Measurements from ENCODE around the gene PSMC5.
"Not testable (repeated sequence)": the region's sequence is repeated elsewhere in the genome, so short reads cannot be mapped to it uniquely, and the experiment has no call there.

The PSMC5 gene

GRCh38 chr17:63838631-63839171 lies 11.5 kb downstream of the PSMC5 start:
- DNase-seq (ENCODE audit: low spot score): no peak

GRCh38 chr17:63840591-63841349 lies 13.5 kb downstream of the PSMC5 start:
- DNase-seq (ENCODE audit: low spot score): no peak

- peak; percentile 48 for DNase-seq (ENCODE audit: low spot score)
Measured at GRCh38 chr17:63841350-63842172, 14.3 kb downstream of the PSMC5 start.

- peak; percentile 28 for DNase-seq (ENCODE audit: low spot score)
Measured at GRCh38 chr17:63842173-63842539, 14.9 kb downstream of the PSMC5 start.

GRCh38 chr17:63842540-63843386 lies 15.5 kb downstream of the PSMC5 start, which contains the start of gene SMARCD2:
TSS of gene SMARCD2 (minus strand) at chr17:63842685. CDS start at chr17:63842674, 11 bp downstream.
- DNase-seq (ENCODE audit: low spot score): peak; percentile 96

DNA sequence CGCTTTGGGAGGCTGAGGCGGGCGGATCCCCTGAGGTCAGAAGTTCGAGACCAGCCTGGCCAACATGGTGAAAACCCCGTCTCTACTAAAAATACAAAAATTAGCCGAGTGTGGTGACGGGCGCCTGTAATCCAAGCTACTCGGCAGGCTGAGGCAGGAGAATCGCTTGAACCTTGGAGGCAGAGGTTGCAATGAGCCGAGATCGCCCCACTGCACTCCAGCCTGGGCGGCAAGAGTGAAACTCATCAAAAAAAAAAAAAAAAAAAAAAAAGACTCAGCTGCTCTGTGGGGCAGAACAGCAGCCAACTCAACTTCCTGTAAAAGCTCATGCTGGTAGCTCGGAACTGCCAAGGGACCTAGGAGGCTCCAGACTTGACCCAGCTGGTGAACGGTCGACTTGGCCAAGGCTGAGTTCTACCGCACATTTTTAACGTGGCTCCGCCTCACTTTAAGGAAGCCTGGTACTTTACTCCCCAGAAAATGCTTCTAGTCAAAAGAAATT lies 16.2 kb downstream of the PSMC5 start:
- DNase-seq (ENCODE audit: low spot score): peak; percentile 76

GRCh38 chr17:63843910-63844677 lies 16.9 kb downstream of the PSMC5 start:
- DNase-seq (ENCODE audit: low spot score): no peak

- no peak for DNase-seq (ENCODE audit: low spot score)
Measured at GRCh38 chr17:63845509-63845908, 18.3 kb downstream of the PSMC5 start.

DNA sequence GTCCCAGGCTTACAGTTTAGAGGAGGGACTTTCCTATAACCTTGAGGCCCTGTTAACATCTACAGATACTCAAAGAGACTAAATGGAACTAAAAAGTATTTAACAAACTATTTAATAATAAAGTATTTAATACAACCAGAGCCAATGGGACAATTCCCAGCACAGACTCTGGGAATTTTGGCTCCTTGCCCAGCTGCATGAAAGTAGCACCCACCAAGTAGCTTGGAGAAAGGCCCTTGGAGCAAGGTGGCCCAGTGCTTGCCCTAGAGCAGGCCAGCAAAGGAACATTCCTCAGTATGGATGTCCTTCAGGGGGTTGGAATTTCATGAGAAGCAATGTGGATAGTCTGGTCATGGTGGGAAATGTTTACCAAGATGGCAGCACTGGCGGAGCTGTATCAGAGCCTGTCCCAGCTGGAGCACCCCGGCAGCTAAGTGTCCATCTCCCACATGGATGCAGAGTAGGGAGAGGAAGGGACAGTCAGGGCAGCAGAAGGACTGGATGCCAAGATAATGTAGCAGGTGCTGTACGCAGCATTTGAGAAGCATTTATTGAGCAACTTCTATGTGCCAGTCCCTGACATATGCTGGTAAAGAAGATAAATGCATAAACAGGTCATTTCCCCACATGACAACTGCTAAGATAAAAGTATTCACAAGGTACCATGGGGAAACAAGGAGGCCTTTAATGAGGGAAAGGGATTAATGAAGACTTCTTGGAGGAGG lies 20.5 kb downstream of the PSMC5 start:
- DNase-seq (ENCODE audit: low spot score): no peak

DNA sequence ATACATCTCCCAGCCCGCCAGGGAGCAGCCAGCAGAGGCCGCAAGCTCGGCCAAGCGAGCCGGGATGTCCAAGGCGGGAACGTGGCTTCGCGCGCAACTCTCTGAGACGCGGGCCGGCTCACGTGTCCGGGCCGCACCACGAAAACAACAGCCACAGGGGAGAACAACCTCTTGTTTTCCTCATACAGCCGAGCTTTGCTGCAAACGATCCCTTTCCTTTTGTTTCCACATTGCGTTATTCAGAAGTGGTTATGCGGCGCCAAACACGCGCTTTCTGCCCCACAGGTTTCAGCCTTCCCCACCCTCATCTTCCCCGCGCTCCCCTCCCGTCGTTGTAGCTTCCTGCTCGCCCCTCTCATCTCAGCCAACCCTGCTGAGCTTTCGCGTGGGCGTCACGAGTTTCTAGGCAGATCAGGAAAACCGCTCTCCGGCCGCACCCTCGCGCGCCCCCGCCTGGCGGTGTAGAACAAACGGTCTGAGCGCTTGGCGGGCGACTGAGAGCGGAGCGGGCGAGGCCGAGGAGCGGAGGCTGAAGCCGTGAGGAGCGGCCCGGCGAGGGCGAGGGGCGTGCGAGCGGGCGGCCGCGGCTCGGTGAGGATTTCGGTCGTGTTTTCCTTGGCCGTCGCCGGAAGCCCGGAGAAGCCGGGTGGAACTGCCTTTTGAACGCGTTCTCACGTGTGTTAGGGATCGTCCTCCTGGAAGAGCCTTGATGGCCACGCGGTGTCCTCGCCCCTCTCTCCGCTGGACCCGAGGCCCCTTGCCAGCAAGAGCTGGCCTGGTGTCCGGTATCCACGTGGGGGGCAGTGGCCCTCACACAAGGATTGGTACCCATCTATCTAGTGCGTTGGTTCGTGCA lies 21.8 kb downstream of the PSMC5 start:
- DNase-seq (ENCODE audit: low spot score): peak; percentile 94

DNA sequence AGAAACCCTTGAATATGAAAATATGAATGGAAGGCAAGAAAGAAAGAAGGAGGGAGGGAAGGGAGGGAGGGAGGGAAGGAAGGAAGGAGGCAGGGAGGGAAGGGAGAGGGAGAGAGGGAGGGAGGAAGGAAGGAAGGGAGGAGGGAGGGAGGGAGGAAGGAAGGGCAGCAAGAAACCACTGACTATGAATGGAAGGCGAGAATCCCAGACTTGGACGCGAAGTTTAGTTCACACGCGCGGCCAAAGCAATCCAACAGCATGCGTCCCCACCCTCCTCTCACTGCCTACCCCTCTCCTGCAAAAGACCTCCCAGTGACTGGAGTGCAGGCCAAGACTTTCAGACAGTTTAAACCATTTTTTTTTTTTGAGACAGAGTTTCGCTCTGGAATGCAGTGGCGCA lies 23.2 kb downstream of the PSMC5 start:
- no peak for DNase-seq (ENCODE audit: low spot score)

- no peak for DNase-seq (ENCODE audit: low spot score)
Measured at GRCh38 chr17:63853260-63853659, 26.0 kb downstream of the PSMC5 start.

DNA sequence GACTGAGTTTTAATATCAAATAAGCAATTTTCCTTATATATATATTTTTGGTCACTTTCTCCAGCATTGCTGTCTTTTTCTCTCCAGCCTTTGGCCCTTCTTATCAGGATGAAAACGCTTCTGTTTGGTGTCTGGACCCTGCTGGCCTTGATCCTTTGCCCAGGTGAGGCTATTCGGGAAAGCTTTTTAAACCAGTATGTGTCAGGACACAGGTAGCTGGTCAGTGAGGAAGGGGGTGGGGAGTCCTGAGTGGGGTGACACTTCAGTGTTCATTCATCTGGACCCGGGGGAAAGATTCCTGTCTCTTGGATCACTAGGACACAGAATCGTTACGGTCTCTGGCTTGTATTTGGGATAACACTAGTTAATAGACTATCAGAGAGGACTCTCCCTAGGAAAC lies 27.5 kb downstream of the PSMC5 start:
- no peak for DNase-seq (ENCODE audit: low spot score)

DNA sequence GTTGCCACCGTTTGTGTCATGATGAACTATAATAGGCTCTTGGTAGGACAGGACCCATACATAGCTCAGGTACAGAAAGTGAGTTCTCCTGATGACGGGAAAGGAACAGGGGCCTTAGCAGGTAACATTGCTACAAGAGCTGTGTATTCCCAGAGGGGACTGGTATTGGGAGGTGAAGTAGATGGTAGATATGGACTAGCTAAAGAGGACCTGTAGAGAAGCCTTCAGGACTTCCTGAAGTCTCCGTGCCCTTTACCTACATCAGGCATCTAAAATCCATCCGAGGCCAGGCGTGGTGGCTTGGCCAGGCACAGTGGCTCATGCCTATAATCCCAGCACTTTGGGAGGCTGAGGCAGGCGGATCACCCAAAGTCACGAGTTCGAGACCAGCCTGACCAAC lies 28.0 kb downstream of the PSMC5 start:
- DNase-seq (ENCODE audit: low spot score): no peak

DNA sequence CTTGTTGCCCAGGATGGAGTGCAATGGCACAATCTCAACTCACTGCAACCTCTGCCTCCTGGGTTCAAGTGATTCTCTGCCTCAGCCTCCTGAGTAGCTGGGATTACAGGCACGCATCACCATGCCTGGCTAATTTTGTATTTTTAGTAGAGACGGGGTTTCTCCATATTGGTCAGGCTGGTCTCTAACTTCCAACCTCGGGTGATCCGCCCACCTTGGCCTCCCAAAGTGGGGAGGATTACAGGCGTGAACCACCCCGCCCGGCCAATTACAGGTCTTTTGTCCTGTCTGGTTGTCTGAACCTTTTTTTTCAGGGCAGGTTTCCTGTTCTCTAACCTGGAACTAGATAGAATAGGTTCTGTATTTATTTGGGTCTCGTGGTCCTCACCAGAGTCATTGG lies 29.2 kb downstream of the PSMC5 start:
- not testable (repeated sequence) for DNase-seq (ENCODE audit: low spot score)

DNA sequence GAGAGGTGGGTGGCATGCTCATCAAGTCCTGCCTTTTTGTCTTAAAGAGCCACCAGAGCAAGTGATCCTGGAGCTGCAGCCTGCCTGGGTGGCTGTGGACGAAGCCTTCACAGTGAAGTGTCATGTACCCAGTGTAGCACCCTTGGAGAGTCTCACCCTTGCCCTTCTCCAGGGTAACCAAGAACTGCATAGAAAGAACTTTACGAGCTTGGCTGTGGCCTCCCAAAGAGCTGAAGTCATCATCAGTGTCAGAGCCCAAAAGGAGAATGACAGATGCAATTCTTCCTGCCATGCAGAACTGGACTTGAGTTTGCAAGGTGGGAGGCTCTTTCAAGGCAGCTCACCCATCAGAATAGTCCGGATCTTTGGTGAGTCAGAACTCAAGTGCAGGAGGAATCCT lies 32.0 kb downstream of the PSMC5 start:
- no peak for DNase-seq (ENCODE audit: low spot score)

DNA sequence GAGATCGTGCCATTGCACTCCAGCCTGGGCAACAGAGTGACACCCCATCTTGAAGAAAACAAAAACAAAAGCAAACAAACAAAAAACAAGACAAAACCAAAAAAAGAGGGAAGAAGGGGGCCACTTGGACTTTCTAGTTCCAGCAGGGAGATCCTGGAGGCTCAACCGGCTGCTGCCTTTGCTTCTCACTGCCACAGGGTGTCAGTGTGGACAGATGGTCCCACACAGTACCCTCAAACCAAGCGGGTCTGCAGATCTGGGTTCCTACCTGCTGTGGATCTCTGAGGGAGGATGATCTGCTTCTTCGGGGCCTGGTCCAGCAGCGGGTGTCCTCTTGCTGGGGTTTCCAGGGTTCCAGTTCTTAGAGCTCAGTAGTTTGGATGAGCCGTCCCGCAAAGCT lies 39.4 kb downstream of the PSMC5 start:
- DNase-seq (ENCODE audit: low spot score): not testable (repeated sequence)

- not testable (repeated sequence) for DNase-seq (ENCODE audit: low spot score)
Measured at GRCh38 chr17:63869491-63870291, 42.5 kb downstream of the PSMC5 start.

DNA sequence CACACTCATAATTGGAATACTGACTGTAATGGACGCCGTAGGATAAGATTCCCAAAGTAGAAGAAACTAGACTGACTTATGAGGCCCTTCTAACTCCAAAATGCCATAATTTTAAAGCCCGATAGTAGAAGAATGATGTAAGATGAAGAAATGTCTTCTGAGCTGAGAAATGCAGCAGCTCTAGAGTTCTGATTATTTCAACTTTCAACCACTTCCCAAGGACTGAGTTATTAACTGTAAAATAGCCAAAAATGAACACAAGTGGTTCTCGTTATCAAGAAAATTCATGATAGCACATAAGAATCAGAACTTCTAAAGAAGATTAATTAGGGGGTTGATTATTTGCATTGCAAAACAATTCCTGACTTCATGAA lies 43.0 kb downstream of the PSMC5 start:
- DNase-seq (ENCODE audit: low spot score): not testable (repeated sequence)

All from hepatic stellate cell (primary cell).